ENCODE measurements around the gene ANKRD63. TPM values are rescaled to one million over a fixed set of nuclear protein-coding genes. Genes with fewer than 3 reads are reported as not detected.

ANKRD63 gene
- total RNA-seq, 1 experiment from 2014 or later: 0.46 TPM

DNA sequence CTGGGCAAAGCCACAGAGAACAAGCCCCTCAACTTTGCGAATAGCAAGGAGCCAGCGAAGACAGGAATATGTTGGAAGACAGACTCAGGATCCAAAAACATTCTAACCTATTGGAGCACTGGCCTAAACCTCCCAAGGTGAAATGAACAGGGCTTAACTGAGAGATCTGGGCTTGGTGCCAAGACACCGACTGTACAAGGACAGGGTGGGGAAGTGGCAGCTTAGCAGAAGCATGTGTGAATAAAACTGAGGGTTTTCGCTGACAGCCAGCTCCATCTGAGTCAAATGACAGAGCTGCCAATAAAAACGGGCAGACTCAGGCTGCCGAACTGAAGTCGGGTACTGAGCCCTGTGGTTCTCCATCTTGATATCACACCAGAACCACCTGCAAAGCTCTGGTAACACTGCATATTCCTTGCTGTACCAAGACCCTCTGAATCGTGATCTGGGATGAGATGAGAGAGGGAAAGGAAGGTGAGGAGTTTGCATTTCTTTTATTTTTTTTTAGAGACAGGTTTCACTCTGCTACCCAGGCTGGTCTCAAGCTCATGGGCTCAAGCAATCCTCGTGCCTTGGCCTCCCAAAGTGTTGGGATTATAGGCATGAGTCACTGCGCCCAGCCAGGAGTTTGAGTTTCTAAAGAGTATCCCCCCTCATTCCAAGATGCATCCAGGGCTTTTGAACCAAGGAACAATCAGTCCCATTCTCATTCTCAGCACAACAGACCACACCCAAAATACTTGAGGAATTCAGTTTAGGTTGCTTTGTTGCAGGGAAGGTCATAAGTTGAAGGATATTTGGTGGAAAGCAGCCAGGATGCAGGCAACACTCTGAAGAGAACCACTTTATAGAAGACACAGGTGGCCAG is 30.9 kb upstream of the ANKRD63 start:
- H3K56ac ChIP-seq (ENCODE audit: insufficient read length, low read depth, low read length): no peak overlapping the region
- no CpG with 5 or more reads among the region's 10 CpGs for WGBS (ENCODE audit: extremely low coverage, insufficient read length, low lambda C conversion rate)
- no peak overlapping the region for H2AK5ac ChIP-seq (ENCODE audit: insufficient read length, low read length)
- H2BK120ac ChIP-seq (ENCODE audit: low read depth, low read length, poor library complexity, severe bottlenecking): no peak overlapping the region
- no peak overlapping the region for H2BK20ac ChIP-seq (ENCODE audit: low read depth, low read length, poor library complexity, severe bottlenecking)
- no peak overlapping the region for H2BK15ac ChIP-seq (ENCODE audit: low read depth, low read length)
- Mint-ChIP-seq H3K4me3 (no peak overlapping the region), H3K4me1 (peaks cover 16 to 20% of the 10 kb centered on the region in 2 experiments), H3K27me3 (ENCODE audit: low read depth) (peaks cover 67% of the 10 kb centered on the region), H3K9me3 (no peaks in the 10 kb centered on the region; a peak in 1 of 5 replicates), H3K27ac (no peak overlapping the region; a peak in 1 of 7 replicates), H3K36me3 (ENCODE audit: insufficient read depth in 1 of 3, low read depth in 3 of 3) (no peaks in the 10 kb centered on the region)
- no peak overlapping the region for H3K14ac ChIP-seq (ENCODE audit: insufficient read depth, low read length)
- no peak overlapping the region for H3K27ac ChIP-seq (ENCODE audit: insufficient read length, low read depth, low read length)
- H2BK5ac ChIP-seq (ENCODE audit: insufficient read length, low read length): no peak overlapping the region
- H3K27me3 ChIP-seq (ENCODE audit: insufficient read depth, low read length): no peaks in the 10 kb centered on the region
- no peak overlapping the region for H4K91ac ChIP-seq (ENCODE audit: insufficient read length, low read depth, low read length)
- H3K23ac ChIP-seq (ENCODE audit: insufficient read length, low read depth, low read length): no peak overlapping the region
- no peak overlapping the region for H3K4ac ChIP-seq (ENCODE audit: low read depth, low read length)
- H2AFZ ChIP-seq (ENCODE audit: low read length): no peak overlapping the region
- DNase-seq: no peak
- no peak overlapping the region for H4K5ac ChIP-seq (ENCODE audit: insufficient read length, low read depth, low read length)
- no peaks in the 10 kb centered on the region for H3K79me2 ChIP-seq (ENCODE audit: insufficient read depth, low read length)
- no peak overlapping the region for H3T11ph ChIP-seq (ENCODE audit: low read length)
- no peak overlapping the region for H4K8ac ChIP-seq (replicated peaks; ENCODE audit: insufficient read length, low read depth, low read length)
- H4K20me1 ChIP-seq (ENCODE audit: control insufficient read depth, insufficient read depth, insufficient read length): no peaks in the 10 kb centered on the region
- no peaks in the 10 kb centered on the region for H3K23me2 ChIP-seq (ENCODE audit: insufficient read length, low read depth, low read length, poor library complexity, severe bottlenecking)
- TF ChIP-seq, protein P1, sequence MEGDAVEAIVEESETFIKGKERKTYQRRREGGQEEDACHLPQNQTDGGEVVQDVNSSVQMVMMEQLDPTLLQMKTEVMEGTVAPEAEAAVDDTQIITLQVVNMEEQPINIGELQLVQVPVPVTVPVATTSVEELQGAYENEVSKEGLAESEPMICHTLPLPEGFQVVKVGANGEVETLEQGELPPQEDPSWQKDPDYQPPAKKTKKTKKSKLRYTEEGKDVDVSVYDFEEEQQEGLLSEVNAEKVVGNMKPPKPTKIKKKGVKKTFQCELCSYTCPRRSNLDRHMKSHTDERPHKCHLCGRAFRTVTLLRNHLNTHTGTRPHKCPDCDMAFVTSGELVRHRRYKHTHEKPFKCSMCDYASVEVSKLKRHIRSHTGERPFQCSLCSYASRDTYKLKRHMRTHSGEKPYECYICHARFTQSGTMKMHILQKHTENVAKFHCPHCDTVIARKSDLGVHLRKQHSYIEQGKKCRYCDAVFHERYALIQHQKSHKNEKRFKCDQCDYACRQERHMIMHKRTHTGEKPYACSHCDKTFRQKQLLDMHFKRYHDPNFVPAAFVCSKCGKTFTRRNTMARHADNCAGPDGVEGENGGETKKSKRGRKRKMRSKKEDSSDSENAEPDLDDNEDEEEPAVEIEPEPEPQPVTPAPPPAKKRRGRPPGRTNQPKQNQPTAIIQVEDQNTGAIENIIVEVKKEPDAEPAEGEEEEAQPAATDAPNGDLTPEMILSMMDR (conservative IDR thresholded peaks at IDR 0.05): no peak
- no peak overlapping the region for H3K18ac ChIP-seq (ENCODE audit: insufficient read length, low read depth, low read length)
- H3K4me1 ChIP-seq (ENCODE audit: insufficient read depth, low read length): no peaks in the 10 kb centered on the region; the same call in 1 of the 2 replicates
- no peak overlapping the region for H3K4me2 ChIP-seq (ENCODE audit: insufficient read depth, insufficient read length, low read length)
- no peaks in the 10 kb centered on the region for H3K79me1 ChIP-seq (ENCODE audit: insufficient read depth, low read depth, low read length, poor library complexity, severe bottlenecking)
- H3K9me3 ChIP-seq (ENCODE audit: control insufficient read depth, low read depth, low read length): no peaks in the 10 kb centered on the region
- H3K9ac ChIP-seq (ENCODE audit: extremely low read depth, insufficient read length, low read length): no peak overlapping the region
- no peak overlapping the region for H2BK12ac ChIP-seq (ENCODE audit: insufficient read length, low read depth, low read length)
